H1 (cell line): ENCODE measurements around the gene MIA2. TPM values are rescaled to one million over a fixed set of nuclear protein-coding genes. Genes with fewer than 3 reads are reported as not detected.

Experiments
- CREB1 ChIP-seq: IDR thresholded peaks from 2 replicates; pipeline ENCODE4 v1.6.1; 2012; ENCODE audit warnings: inconsistent platforms
- SIRT6 ChIP-seq: IDR thresholded peaks from one replicate; pipeline ENCODE4 v1.7.1; 2012; ENCODE audit warnings: low read length, inconsistent platforms
- polyA plus RNA-seq, 7 experiments: library from polyadenylated mRNA; depleted of rRNA in 3 of 7; stranded (reverse) in 5 of 7; unstranded in 2 of 7; fragments of >200 nt in 5 of 7; fragments of 200-250 nt in 2 of 7; gene quantifications; 1 replicate in 5 of 7; 2 replicates in 1 of 7; 4 replicates in 1 of 7; pipeline versions ENCODE4 v1.2.1 to v1.2.3, GENCODE V29; 2011 to 2013; ENCODE audit warnings: missing spikeins in 2 of 7, mixed read lengths in 2 of 7
- total RNA-seq: library from RNA; stranded (reverse); fragmentation: NEBNext Ultra II Directional; extraction: Animal tissue kit (Norgen Biotek cat#: 25700); gene quantifications from 2 replicates; pipeline ENCODE4 v1.2.1, GENCODE V29; 2021

The MIA2 gene
- total and polyA plus RNA-seq, 2 of the 8 experiments (the other 6 are each of a cell fraction or from before 2014, with no cell fraction given) = 10.1 to 15.0 TPM

GRCh38 chr14:39276005-39276404 lies 42.3 kb downstream of the MIA2 start (continued):
- no peak for TF ChIP-seq CREB1
- no peak for TF ChIP-seq SIRT6
